Ovary (tissue), 9 donors: Measurements from ENCODE around the gene EFCAB3. TPM values are rescaled to one million over a fixed set of nuclear protein-coding genes. Genes with fewer than 3 reads are reported as not detected.
"Not testable (repeated sequence)": the region's sequence is repeated elsewhere in the genome, so short reads cannot be mapped to it uniquely, and the experiment has no call there.

ENCODE experiments used
- DNase-seq, 5 donors: peaks; one replicate each; pipeline ENCODE4 v3.0.0-alpha.2; 2019 to 2020
- H3K27ac ChIP-seq, 2 donors: fragments of 200-600 bp; one replicate each; pipeline versions ENCODE4 v1.5.1 to v1.8.0; 2019 to 2022
- H3K27me3 ChIP-seq: fragments of 200-600 bp; one replicate; pipeline ENCODE4 v1.8.0; 2022
- H3K36me3 ChIP-seq: fragments of 200-600 bp; sonication (generic); one replicate; pipeline ENCODE4 v1.5.1; 2019
- H3K4me1 ChIP-seq: one replicate; pipeline ENCODE4 v1.8.1; 2013; ENCODE audit warnings: mild to moderate bottlenecking, moderate library complexity; ENCODE audit not compliant: insufficient read depth
- H3K4me3 ChIP-seq: fragments of 200-600 bp; sonication (generic); one replicate; pipeline ENCODE4 v1.5.1; 2017
- H3K9me3 ChIP-seq, 2 donors: fragments of 200-600 bp in 1 of 2; sonication (generic) in 1 of 2; one replicate each; pipeline versions ENCODE4 v1.5.1 to v1.8.1; 2013 to 2019; ENCODE audit warnings: mild to moderate bottlenecking in 1 of 2, moderate library complexity in 1 of 2
- CTCF ChIP-seq, 3 donors: fragments of 450-650 bp in 2 of 3; fragments of 200-600 bp in 1 of 3; IDR thresholded peaks; one replicate each; pipeline versions ENCODE4 v1.5.1 to v1.8.0; 2016 to 2022; ENCODE audit warnings: antibody characterized with exemption in 3 of 3, mild to moderate bottlenecking in 1 of 3
- EP300 ChIP-seq: sonication (generic); formaldehyde crosslinking; IDR thresholded peaks from one replicate; pipeline ENCODE4 v1.6.1; 2017; ENCODE audit warnings: antibody characterized with exemption
- POLR2A ChIP-seq: fragments of 450-650 bp; IDR thresholded peaks from one replicate; pipeline ENCODE4 v1.6.1; 2017; ENCODE audit warnings: antibody characterized with exemption, mild to moderate bottlenecking, moderate library complexity
- WGBS, 3 donors: extraction: QIAGEN DNeasy Blood & Tissue Kit in 1 of 3; methylation state at CpG; one replicate each; pipeline versions ENCODE4 v1.1.5 to v1.1.7; 2013 to 2017; 5-methylcytosine and 5-hydroxymethylcytosine counted together
- intact Hi-C, 4 donors: fragments of 100-400 bp; cut with DNase I; formaldehyde crosslinking; loops; one replicate each; pipeline versions ENCODE4 v1.11.0 to v1.15.1; 2022 to 2023
- polyA plus RNA-seq, 2 donors: library from polyadenylated mRNA; stranded (reverse); fragments of 200-250 nt in 1 of 2; fragments of 350-450 nt in 1 of 2; fragmentation: Illumina TruSeq in 1 of 2; extraction: RNeasy Lipid Tissue Mini Kit (QIAGEN cat#74804) in 1 of 2; gene quantifications; one replicate each; pipeline ENCODE4 v1.2.3, GENCODE V29; 2013 to 2014
- small RNA-seq: library from RNA; depleted of rRNA; stranded (forward); fragments of <200 nt; gene quantifications from one replicate; pipeline ENCODE3, GENCODE V24; 2016
- total RNA-seq, 7 donors: library from RNA; depleted of rRNA in 2 of 7; stranded (reverse); fragments of >200 nt in 2 of 7; fragmentation: NEBNext Ultra II Directional in 3 of 7; extraction: Animal tissue kit (Norgen Biotek cat#: 25700) in 3 of 7; gene quantifications; one replicate each; pipeline versions ENCODE4 v1.1.0 to v1.2.4, GENCODE V29; 2016 to 2023
- donor health status: DM: no; HTN: no; CAD: no; lungs with moderate emphysema.
- donor health status: DM: no; HTN: no; CAD: no.
- donor health status: Bipolar disorder and iron deficiency.
- donor health status: DM: yes; HTN: yes; CAD: no.
- donor health status: DM: no; HTN: no; CAD: no.
- donor health status: DM: yes; HTN: yes; CAD: no.

EFCAB3 gene
- total and polyA plus RNA-seq, 9 donors, result not detected

DNA sequence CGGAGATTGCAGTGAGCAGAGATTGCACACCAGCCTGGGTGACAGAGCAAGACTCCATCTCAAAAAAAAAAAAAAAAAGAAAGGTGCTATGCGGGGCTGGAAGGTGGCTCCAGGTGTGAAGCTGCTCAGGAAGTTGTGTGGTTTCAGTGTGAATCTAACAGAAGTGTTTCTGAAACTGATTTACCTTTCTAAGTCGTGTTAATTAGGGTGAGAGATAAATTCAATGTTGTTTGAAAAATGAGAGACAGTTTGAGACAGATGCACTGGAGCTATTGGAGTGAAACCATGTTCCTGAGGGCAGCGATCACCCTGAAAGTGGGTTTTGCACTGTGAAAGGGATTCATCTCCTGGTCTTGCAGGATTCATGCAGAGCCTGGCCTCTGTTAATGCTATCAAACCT lies 73.3 kb downstream of the EFCAB3 start:
- H3K27me3 ChIP-seq, H3K27ac ChIP-seq, H3K9me3 ChIP-seq, DNase-seq, intact Hi-C loops, H3K4me1 ChIP-seq, H3K4me3 ChIP-seq, H3K36me3 ChIP-seq: not testable (repeated sequence)
- 81 to 90% (median 83%) methylated on average over 4 of the region's 4 CpGs for WGBS, 3 donors

GRCh38 chr17:62454111-62454510 lies 73.8 kb downstream of the EFCAB3 start:
- H3K36me3 ChIP-seq, H3K4me3 ChIP-seq, H3K4me1 ChIP-seq, H3K27me3 ChIP-seq, DNase-seq, H3K27ac ChIP-seq, H3K9me3 ChIP-seq, intact Hi-C loops: not testable (repeated sequence)
- 73 to 82% (median 76%) methylated on average over 3 of the region's 3 CpGs for WGBS, 3 donors

- H3K27ac ChIP-seq, result no peak overlapping the region
- WGBS, 3 donors, result 90 to 93% (median 91%) methylated on average over 7 of the region's 7 CpGs
- no peak overlapping the region for H3K4me3 ChIP-seq
- intact Hi-C loops, result no loop called here
- H3K9me3 ChIP-seq, result no peaks in the 10 kb centered on the region
- H3K27me3 ChIP-seq, result no peaks in the 10 kb centered on the region
- TF ChIP-seq CTCF (IDR thresholded peaks at IDR 0.05) (no peak), EP300 (no peak), POLR2A (no peak)
- no peak for DNase-seq
- no peaks in the 10 kb centered on the region for H3K36me3 ChIP-seq
- no peaks in the 10 kb centered on the region for H3K4me1 ChIP-seq
Measured at GRCh38 chr17:62456016-62456415, 75.7 kb downstream of the EFCAB3 start.

- intact Hi-C loops, H3K4me3 ChIP-seq, H3K36me3 ChIP-seq, H3K9me3 ChIP-seq, H3K27ac ChIP-seq, H3K27me3 ChIP-seq, DNase-seq, H3K4me1 ChIP-seq: not testable (repeated sequence)
- WGBS, 3 donors, result 79 to 85% (median 80%) methylated on average over 10 of the region's 10 CpGs
Measured at GRCh38 chr17:62458483-62458882, 78.1 kb downstream of the EFCAB3 start.

GRCh38 chr17:62464422-62464821 lies 84.1 kb downstream of the EFCAB3 start:
- intact Hi-C loops, H3K9me3 ChIP-seq, H3K36me3 ChIP-seq, H3K4me1 ChIP-seq, H3K27me3 ChIP-seq, H3K27ac ChIP-seq, DNase-seq, H3K4me3 ChIP-seq: not testable (repeated sequence)
- 52 to 73% (median 67%) methylated on average over 3 of the region's 3 CpGs for WGBS, 3 donors

DNA sequence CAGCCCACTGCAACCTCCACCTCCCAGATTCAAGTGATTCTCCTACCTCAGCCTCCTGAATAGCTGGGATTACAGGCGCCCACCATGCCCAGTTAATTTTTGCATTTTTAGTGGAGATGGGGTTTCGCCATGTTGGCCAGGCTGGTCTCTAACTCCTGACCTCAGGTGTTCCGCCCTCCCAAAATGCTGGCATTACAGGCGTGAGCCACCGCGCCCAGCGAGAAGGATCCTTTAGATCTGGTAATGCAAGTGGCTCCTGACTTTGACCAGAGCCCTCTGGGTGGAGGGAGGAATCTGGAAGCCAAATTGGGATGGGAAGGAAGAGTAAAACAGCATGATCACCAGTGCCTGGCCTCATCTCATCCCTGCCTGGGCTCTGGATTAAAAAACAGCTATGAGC lies 84.9 kb downstream of the EFCAB3 start:
- H3K36me3 ChIP-seq, intact Hi-C loops, DNase-seq, H3K4me3 ChIP-seq, H3K9me3 ChIP-seq, H3K27me3 ChIP-seq, H3K27ac ChIP-seq, H3K4me1 ChIP-seq: not testable (repeated sequence)
- WGBS, 3 donors, result 93 to 96% (median 95%) methylated on average over 7 of the region's 7 CpGs

Small RNA genes within 50 kb of the gene (small RNA-seq; reads per million reads assigned to genes)
- not detected for gene RNU7-52P

Other genes with a start within 250 kb of the EFCAB3 start
- 10 to 100 TPM in 6 of 7 donors, 1 to 10 TPM in 1; 9.8 to 23.0 (median 15.2) TPM for gene METTL2A, start 43.3 kb downstream of the EFCAB3 start, total RNA-seq
- 10 to 100 TPM in 1 of 2 donors, 1 to 10 TPM in 1; 7.3 to 17.6 TPM for gene METTL2A, start 43.3 kb downstream of the EFCAB3 start, polyA plus RNA-seq
- gene TLK2, start 98.3 kb downstream of the EFCAB3 start, total RNA-seq, result 10 to 100 TPM; 30.2 to 50.2 (median 39.0) TPM
- gene TLK2, start 98.3 kb downstream of the EFCAB3 start, polyA plus RNA-seq, result 10 to 100 TPM; 23.4 to 35.7 TPM
- 100 to 1,000 TPM in 4 of 7 donors, 10 to 100 TPM in 3; 39.2 to 134 (median 111) TPM for gene MRC2, start 247.1 kb downstream of the EFCAB3 start, total RNA-seq
- 10 to 100 TPM; 12.9 to 74.2 TPM for gene MRC2, start 247.1 kb downstream of the EFCAB3 start, polyA plus RNA-seq